MCF 10A (cell line): ENCODE results near the gene PIP4K2C. TPM values are rescaled to one million over a fixed set of nuclear protein-coding genes. Genes with fewer than 3 reads are reported as not detected.
"Not testable (repeated sequence)": the region's sequence is repeated elsewhere in the genome, so short reads cannot be mapped to it uniquely, and the experiment has no call there.

Experiments used
- BruUV-seq: library from RNA; stranded (reverse); fragments of 400-500 nt; replicated peaks from 2 replicates; lab custom pipeline; 2021; lab: Mats Ljungman, UMichigan
- CTCF ChIA-PET: fragments of 300-600 bp; sonication (Branson Sonifier 250); formaldehyde crosslinking; extraction: SDS; loops from one replicate; lab custom pipeline; 2021; ENCODE audit warnings: antibody characterized with exemption, inconsistent platforms; lab: Yijun Ruan, JAX
- POLR2A ChIA-PET: fragments of 300-600, 350-650 bp; sonication (Branson Sonifier 250); formaldehyde crosslinking; extraction: SDS; loops from one replicate; lab custom pipeline; 2020; ENCODE audit warnings: antibody characterized with exemption, inconsistent platforms; lab: Yijun Ruan, JAX
- DNase-seq: peaks from one replicate; pipeline ENCODE4 v3.0.0-alpha.2; 2018; ENCODE audit not compliant: unreplicated experiment
- H3K27ac Mint-ChIP-seq: one replicate; pipeline ENCODE4 v1.8.0; 2022; ENCODE audit warnings: mild to moderate bottlenecking, low read depth, mixed read lengths; ENCODE audit not compliant: unreplicated experiment
- H3K27me3 Mint-ChIP-seq: one replicate; pipeline ENCODE4 v1.8.0; 2022; ENCODE audit warnings: mixed read lengths; ENCODE audit not compliant: insufficient read depth, unreplicated experiment
- H3K36me3 Mint-ChIP-seq: one replicate; pipeline ENCODE4 v1.8.0; 2022; ENCODE audit warnings: mild to moderate bottlenecking, moderate library complexity, mixed read lengths; ENCODE audit not compliant: insufficient read depth, unreplicated experiment
- H3K4me1 Mint-ChIP-seq: one replicate; pipeline ENCODE4 v1.8.0; 2022; ENCODE audit warnings: mixed read lengths; ENCODE audit not compliant: insufficient read depth, unreplicated experiment
- H3K4me3 Mint-ChIP-seq: one replicate; pipeline ENCODE4 v1.8.0; 2022; ENCODE audit warnings: mild to moderate bottlenecking, moderate library complexity, mixed read lengths; ENCODE audit not compliant: unreplicated experiment
- H3K9me3 Mint-ChIP-seq: one replicate; pipeline ENCODE4 v1.8.0; 2022; ENCODE audit warnings: mixed read lengths; ENCODE audit not compliant: unreplicated experiment
- intact Hi-C: fragments of 100-400 bp; cut with micrococcal nuclease; formaldehyde crosslinking; loops from 2 replicates; pipeline ENCODE4 v1.14.1; 2022
- total RNA-seq: library from RNA; stranded (reverse); gene quantifications from 2 replicates; pipeline ENCODE4 v1.2.3, GENCODE V29; 2022
- TF ChIP-seq, protein P1 (sequence below): fragments of 200-600 bp; IDR thresholded peaks from one replicate; pipeline ENCODE4 v1.8.0; 2022; ENCODE audit warnings: antibody characterized with exemption, mild to moderate bottlenecking; ENCODE audit not compliant: unreplicated experiment

Gene PIP4K2C
- total RNA-seq, 1 experiment from 2014 or later: 32.0 TPM

- H3K27ac Mint-ChIP-seq: no peak overlapping the region
- H3K36me3 Mint-ChIP-seq: no peaks in the 10 kb centered on the region
Measured at GRCh38 chr12:57641699-57642442, 50.9 kb downstream of the PIP4K2C start.

DNA sequence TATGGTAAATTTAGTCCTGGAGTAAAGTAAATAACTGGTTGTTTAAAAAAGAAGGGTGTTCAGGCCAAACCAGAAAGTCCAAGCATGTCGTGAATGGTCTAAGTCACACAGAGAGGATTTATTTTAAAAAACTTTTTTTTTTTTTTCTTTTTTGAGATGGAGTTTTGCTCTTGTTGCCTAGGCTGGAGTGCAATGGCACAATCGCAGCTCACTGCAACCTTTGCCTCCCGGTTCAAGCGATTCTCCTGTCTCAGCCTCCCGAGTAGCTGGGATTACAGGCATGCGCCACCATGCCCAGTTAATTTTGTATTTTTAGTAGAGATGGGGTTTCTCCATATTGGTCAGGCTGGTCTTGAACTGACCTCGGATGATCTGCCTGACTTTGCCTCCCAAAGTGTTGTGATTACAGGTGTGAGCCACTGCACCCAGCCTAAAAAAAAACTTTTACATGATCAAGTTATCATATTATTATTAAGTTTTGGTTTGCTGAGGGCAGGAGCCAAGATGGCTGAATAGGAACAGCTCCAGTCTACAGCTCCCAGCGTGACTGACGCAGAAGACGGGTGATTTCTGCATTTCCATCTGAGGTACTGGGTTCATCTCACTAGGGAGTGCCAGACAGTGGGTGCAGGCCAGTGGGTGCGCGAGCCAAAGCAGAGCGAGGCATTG lies 55.1 kb downstream of the PIP4K2C start:
- H3K4me1 Mint-ChIP-seq, BruUV-seq, H3K36me3 Mint-ChIP-seq, H3K27ac Mint-ChIP-seq, H3K9me3 Mint-ChIP-seq, intact Hi-C loops, H3K4me3 Mint-ChIP-seq: not testable (repeated sequence)
- POLR2A ChIA-PET: interaction anchor here (1.1 to 1.2 kb wide), 2 partner anchors 12 to 15 kb away, joined by 3 read pairs; no protein-coding TSS in a partner anchor
- H3K27me3 Mint-ChIP-seq: peaks cover 12% of the 10 kb centered on the region
- peak; percentile 52 for DNase-seq
- CTCF ChIA-PET: interaction anchor here (1.3 kb wide), 2 partner anchors 13 to 15 kb away, joined by 4 to 6 read pairs; partner anchors contain the start of gene B4GALNT1

More at GRCh38 chr12:57641699-57642442, 50.9 kb downstream of the PIP4K2C start:
- intact Hi-C loops: no loop called here
- Mint-ChIP-seq H3K4me3 (no peak overlapping the region), H3K27me3 (peaks cover 31% of the 10 kb centered on the region), H3K4me1 (no peaks in the 10 kb centered on the region), H3K9me3 (no peaks in the 10 kb centered on the region)
- ChIA-PET POLR2A (interaction anchor here (1.1 kb wide), 1 partner anchor 11 kb away, joined by 4 read pairs; no protein-coding TSS in a partner anchor), CTCF (interaction anchor here (0.6 to 4.4 kb wide), 8 partner anchors 8 to 647 kb away, joined by 3 to 19 read pairs (median 4); partner anchors contain the start of gene B4GALNT1)
- DNase-seq: no peak
- no TSS peak for BruUV-seq
- TF ChIP-seq, protein P1, sequence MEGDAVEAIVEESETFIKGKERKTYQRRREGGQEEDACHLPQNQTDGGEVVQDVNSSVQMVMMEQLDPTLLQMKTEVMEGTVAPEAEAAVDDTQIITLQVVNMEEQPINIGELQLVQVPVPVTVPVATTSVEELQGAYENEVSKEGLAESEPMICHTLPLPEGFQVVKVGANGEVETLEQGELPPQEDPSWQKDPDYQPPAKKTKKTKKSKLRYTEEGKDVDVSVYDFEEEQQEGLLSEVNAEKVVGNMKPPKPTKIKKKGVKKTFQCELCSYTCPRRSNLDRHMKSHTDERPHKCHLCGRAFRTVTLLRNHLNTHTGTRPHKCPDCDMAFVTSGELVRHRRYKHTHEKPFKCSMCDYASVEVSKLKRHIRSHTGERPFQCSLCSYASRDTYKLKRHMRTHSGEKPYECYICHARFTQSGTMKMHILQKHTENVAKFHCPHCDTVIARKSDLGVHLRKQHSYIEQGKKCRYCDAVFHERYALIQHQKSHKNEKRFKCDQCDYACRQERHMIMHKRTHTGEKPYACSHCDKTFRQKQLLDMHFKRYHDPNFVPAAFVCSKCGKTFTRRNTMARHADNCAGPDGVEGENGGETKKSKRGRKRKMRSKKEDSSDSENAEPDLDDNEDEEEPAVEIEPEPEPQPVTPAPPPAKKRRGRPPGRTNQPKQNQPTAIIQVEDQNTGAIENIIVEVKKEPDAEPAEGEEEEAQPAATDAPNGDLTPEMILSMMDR: no peak

- DNase-seq, H3K27me3 Mint-ChIP-seq, H3K36me3 Mint-ChIP-seq, intact Hi-C loops, H3K9me3 Mint-ChIP-seq, H3K4me3 Mint-ChIP-seq, H3K27ac Mint-ChIP-seq, BruUV-seq, H3K4me1 Mint-ChIP-seq, POLR2A ChIA-PET: not testable (repeated sequence)
- CTCF ChIA-PET: interaction anchor here (1.3 kb wide), 2 partner anchors 13 to 14 kb away, joined by 4 to 6 read pairs; partner anchors contain the start of gene B4GALNT1
Measured at GRCh38 chr12:57646659-57647049, 55.7 kb downstream of the PIP4K2C start.

Other genes starting within 250 kb of the PIP4K2C start
- gene R3HDM2, start 160.1 kb upstream of the PIP4K2C start, total RNA-seq: 53.9 and 64.8 TPM in 2 replicates
- not detected in 2 replicates for gene INHBC, start 156.4 kb upstream of the PIP4K2C start, total RNA-seq
- 2.1 and 5.0 TPM in 2 replicates for gene INHBE, start 135.9 kb upstream of the PIP4K2C start, total RNA-seq
- not detected in 2 replicates for gene GLI1, start 131.4 kb upstream of the PIP4K2C start, total RNA-seq
- gene ARHGAP9, start 111.3 kb upstream of the PIP4K2C start, total RNA-seq: 0.69 and 1.1 TPM in 2 replicates
- gene MARS1, start 103.1 kb upstream of the PIP4K2C start, total RNA-seq: 714 and 762 TPM in 2 replicates
- gene DDIT3, start 70.7 kb upstream of the PIP4K2C start, total RNA-seq: 156 and 168 TPM in 2 replicates
- gene MBD6, start 68.4 kb upstream of the PIP4K2C start, total RNA-seq: 96.5 and 111 TPM in 2 replicates
- 149 and 188 TPM in 2 replicates for gene DCTN2, start 44.0 kb upstream of the PIP4K2C start, total RNA-seq
- 0.56 TPM in 2 replicates for gene KIF5A, start 41.1 kb upstream of the PIP4K2C start, total RNA-seq
- gene DTX3, start 13.6 kb downstream of the PIP4K2C start, total RNA-seq: 1.7 and 2.0 TPM in 2 replicates
- gene ARHGEF25, start 20.2 kb downstream of the PIP4K2C start, total RNA-seq: 0.37 and 0.83 TPM in 2 replicates
- 0.29 and 0.40 TPM in 2 replicates for gene B4GALNT1, start 42.0 kb downstream of the PIP4K2C start, total RNA-seq
- 125 and 173 TPM in 2 replicates for gene OS9, start 102.9 kb downstream of the PIP4K2C start, total RNA-seq
- 0.19 TPM in 1 of 2 replicates, not detected in the other for gene AGAP2, start 147.6 kb downstream of the PIP4K2C start, total RNA-seq
- 24.8 and 30.9 TPM in 2 replicates for gene TSPAN31, start 153.8 kb downstream of the PIP4K2C start, total RNA-seq
- 117 and 123 TPM in 2 replicates for gene CDK4, start 161.1 kb downstream of the PIP4K2C start, total RNA-seq
- 8.7 and 12.5 TPM in 2 replicates for gene MARCHF9, start 163.9 kb downstream of the PIP4K2C start, total RNA-seq
- gene CYP27B1, start 175.9 kb downstream of the PIP4K2C start, total RNA-seq: 12.6 and 27.5 TPM in 2 replicates
- gene METTL1, start 180.9 kb downstream of the PIP4K2C start, total RNA-seq: 26.2 and 40.6 TPM in 2 replicates
- gene EEF1AKMT3, start 181.4 kb downstream of the PIP4K2C start, total RNA-seq: 7.6 and 8.1 TPM in 2 replicates
- gene TSFM, start 191.6 kb downstream of the PIP4K2C start, total RNA-seq: 28.4 and 32.6 TPM in 2 replicates
- gene AVIL, start 227.5 kb downstream of the PIP4K2C start, total RNA-seq: 1.7 and 1.9 TPM in 2 replicates